Smooth muscle cell of the brain vasculature (primary cell): ENCODE measurements around the gene PLXDC2.

Experiments
- DNase-seq: peaks from one replicate; pipeline ENCODE4 v3.0.0-alpha.2; 2012; ENCODE audit warnings: low read depth, low spot score

The PLXDC2 gene

GRCh38 chr10:19937989-19938388, 121.8 kb downstream of the PLXDC2 start:
- no peak for DNase-seq

GRCh38 chr10:19941206-19941880, 125.1 kb downstream of the PLXDC2 start:
- DNase-seq = no peak

- DNase-seq = no peak
Measured at GRCh38 chr10:19944911-19945663, 128.9 kb downstream of the PLXDC2 start.

GRCh38 chr10:19946245-19946644, 130.0 kb downstream of the PLXDC2 start:
- no peak for DNase-seq

- DNase-seq = no peak
Measured at GRCh38 chr10:19946791-19947190, 130.6 kb downstream of the PLXDC2 start.

GRCh38 chr10:19947215-19947614, 131.0 kb downstream of the PLXDC2 start:
- DNase-seq = no peak

GRCh38 chr10:19947656-19948055, 131.4 kb downstream of the PLXDC2 start:
- no peak for DNase-seq

GRCh38 chr10:19952224-19953010, 136.2 kb downstream of the PLXDC2 start:
- DNase-seq = no peak

- DNase-seq = no peak
Measured at GRCh38 chr10:19954601-19955000, 138.4 kb downstream of the PLXDC2 start.

GRCh38 chr10:19956516-19957032, 140.3 kb downstream of the PLXDC2 start:
- no peak for DNase-seq

GRCh38 chr10:19958787-19959186, 142.6 kb downstream of the PLXDC2 start:
- no peak for DNase-seq

- DNase-seq = no peak
Measured at GRCh38 chr10:19961076-19962053, 145.1 kb downstream of the PLXDC2 start.

GRCh38 chr10:19964625-19965024, 148.4 kb downstream of the PLXDC2 start:
- DNase-seq = no peak

GRCh38 chr10:19966751-19967150, 150.5 kb downstream of the PLXDC2 start:
- peak; percentile 12 for DNase-seq

GRCh38 chr10:19967981-19968380, 151.7 kb downstream of the PLXDC2 start:
- DNase-seq = no peak

- DNase-seq = no peak
Measured at GRCh38 chr10:19968745-19969144, 152.5 kb downstream of the PLXDC2 start.

- no peak for DNase-seq
Measured at GRCh38 chr10:19970256-19970655, 154.0 kb downstream of the PLXDC2 start.

GRCh38 chr10:19970717-19971116, 154.5 kb downstream of the PLXDC2 start:
- DNase-seq = no peak

- DNase-seq = no peak
Measured at GRCh38 chr10:19971343-19972052, 155.3 kb downstream of the PLXDC2 start.

GRCh38 chr10:19974138-19974537, 157.9 kb downstream of the PLXDC2 start:
- no peak for DNase-seq
